ENCODE results near the gene PROKR1.

- TF ChIP-seq CTCF (conservative IDR thresholded peaks at IDR 0.05; ENCODE audit: low read length) (no peak), EZH2phosphoT487 (IDR thresholded peaks at IDR 0.05; ENCODE audit: borderline replicate concordance) (no peak)
Measured at GRCh38 chr2:68606759-68607158, 36.6 kb upstream of the PROKR1 start.

Data from Loucy (cell line).